NCI-H128 (cell line): ENCODE measurements around the gene CD84.
"Not testable (repeated sequence)": the region's sequence is repeated elsewhere in the genome, so short reads cannot be mapped to it uniquely, and the experiment has no call there.

Experiments
- DNase-seq: peaks from one replicate; lab custom pipeline; 2025; ENCODE audit not compliant: unreplicated experiment; lab: John Stamatoyannopoulos, UW

CD84 gene

DNA sequence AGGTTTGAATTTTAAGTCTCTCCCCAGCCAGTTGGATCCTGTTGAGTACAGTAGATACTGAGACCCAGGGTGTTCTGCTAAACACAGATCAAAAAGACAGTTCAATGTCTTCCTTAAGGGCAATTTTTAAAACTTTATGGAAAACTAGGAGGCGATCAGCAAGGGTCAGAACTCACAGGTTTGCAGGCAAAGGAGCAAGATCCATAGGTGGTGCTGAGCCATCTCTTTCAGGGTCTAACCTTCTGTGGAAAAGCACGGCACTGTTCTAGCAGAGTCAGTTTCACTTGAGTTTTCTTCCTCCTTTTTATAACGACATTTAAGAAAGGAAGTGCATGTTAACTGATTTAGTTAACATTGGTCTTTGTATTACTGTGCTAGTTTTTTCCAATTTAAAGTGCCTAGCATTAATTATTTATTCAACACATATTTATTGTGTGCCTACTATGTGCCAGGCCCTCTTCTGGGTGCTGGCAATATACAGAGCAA is at the start of gene CD84:
Gene CD84, minus strand, starts transcription at position 281 of the 486 bp plus-strand sequence. Its CDS starts 59 bp downstream, at position 222.
- DNase-seq = no peak

GRCh38 chr1:160628799-160629263 is 49.5 kb upstream of the CD84 start:
- DNase-seq = no peak

DNA sequence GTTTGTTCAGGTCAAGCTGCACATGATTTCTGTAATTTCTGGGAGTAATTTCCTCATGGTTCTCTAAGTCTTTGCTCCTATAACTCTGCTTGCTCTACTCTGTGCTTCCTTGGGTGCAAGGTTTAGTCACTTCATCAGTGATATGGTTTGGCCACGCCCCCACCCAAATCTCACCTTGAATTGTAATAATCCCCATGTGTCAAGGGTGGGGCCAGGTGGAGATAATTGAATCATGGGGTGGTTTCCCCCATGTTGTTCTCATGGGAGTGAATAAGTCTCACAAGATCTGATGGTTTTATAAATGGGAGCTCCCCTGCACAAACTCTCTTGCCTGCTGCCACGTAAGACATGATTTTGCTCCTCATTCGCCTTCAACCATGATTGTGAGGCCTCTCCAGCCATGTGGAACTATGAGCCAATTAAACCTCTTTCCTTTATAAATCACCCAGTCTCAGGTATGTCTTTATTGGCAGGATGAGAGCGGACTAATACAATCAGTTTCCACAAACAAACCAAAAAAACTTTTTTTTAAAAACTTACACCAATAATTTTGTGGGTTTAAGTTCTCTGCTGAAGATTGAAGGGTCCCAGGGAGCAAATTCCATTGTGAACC is 48.5 kb upstream of the CD84 start:
- not testable (repeated sequence) for DNase-seq

- DNase-seq = no peak
Measured at GRCh38 chr1:160626509-160627342, 47.4 kb upstream of the CD84 start.

GRCh38 chr1:160625725-160626498 is 46.6 kb upstream of the CD84 start:
- no peak for DNase-seq

- no peak for DNase-seq
Measured at GRCh38 chr1:160625321-160625720, 46.0 kb upstream of the CD84 start.

DNA sequence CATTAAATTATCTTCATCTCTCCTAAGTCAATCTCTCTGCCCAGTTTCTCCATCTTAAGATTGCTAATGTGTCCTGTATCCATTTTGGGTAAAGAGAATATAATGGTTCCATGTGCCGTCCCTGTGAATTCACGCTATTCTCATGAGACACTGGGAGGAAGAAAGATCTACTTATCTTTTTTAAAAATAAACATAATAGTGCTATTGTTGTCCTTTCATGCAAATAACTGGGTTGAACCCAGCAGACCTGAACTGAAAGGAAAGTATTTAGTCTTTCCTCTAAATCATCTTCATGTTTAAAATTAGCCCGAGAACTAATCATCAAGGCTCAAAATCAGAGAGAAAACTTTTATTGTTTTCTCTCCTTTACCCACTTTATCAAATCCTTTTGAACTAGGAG is 45.2 kb upstream of the CD84 start:
- DNase-seq = no peak

- DNase-seq = no peak
Measured at GRCh38 chr1:160623862-160624261, 44.6 kb upstream of the CD84 start.

DNA sequence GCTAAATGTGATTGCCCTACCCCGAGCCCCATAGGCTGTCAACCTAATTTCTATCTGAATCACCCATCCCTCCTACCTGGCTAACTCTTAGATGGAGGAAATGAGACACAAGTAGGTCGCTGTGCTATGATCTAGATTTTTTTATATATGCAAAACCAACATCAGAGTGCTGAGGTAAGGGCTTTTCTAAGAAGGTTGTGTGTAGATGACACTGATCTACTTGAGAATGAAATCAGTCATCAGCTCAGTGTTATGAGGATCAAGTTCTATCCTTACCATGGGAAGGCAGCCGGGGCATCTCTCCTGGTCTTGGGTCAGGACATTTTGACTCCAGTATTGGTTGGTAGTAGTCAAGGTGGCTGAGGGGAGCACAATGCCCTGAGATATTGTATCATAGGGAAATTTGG is 43.9 kb upstream of the CD84 start:
- no peak for DNase-seq

- no peak for DNase-seq
Measured at GRCh38 chr1:160622501-160623226, 43.4 kb upstream of the CD84 start.

DNA sequence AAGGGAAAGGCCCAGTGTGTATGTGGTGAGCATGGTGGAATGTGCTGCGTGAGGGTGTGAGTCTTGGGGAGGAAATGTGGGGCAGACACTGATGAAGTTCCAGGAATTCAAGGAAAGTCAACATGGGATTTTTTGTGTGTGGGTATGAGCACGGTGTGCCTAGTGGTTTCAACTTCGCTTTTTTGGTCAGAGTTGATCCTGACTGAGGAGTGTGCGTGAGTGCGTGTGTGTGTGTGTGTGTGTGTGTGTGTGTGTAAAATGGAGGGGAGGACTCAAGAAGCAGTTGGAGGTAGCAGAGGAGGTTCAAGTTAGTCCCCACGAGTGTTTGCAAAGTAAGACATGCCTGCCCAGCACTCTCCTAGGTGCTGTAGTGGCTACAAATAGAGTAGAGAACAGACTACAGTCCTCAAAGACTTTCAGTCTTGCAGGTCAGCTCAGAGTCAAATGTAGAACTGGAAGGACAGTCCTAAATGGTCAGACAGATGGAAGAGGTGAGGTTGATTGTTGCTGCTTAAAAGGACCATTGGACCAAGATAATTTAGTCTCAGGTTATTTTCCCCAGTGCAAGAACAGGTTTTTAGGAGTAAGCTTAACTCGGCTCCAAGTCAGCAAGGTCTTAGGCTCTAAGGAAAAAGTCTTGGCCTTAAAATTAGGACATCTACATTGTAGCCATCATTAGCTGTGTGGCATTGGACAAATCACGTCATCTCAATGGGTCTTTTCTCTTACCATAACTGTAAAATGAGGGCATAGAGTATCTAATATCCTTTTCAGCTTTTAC is 42.5 kb upstream of the CD84 start:
- DNase-seq = no peak

GRCh38 chr1:160620942-160621632 is 41.8 kb upstream of the CD84 start:
- no peak for DNase-seq

GRCh38 chr1:160619742-160620277 is 40.5 kb upstream of the CD84 start:
- DNase-seq = no peak

- DNase-seq = no peak
Measured at GRCh38 chr1:160618763-160619274, 39.5 kb upstream of the CD84 start.

GRCh38 chr1:160618327-160618726 is 39.0 kb upstream of the CD84 start:
- DNase-seq = no peak

GRCh38 chr1:160615660-160616059 is 36.4 kb upstream of the CD84 start:
- DNase-seq = no peak

DNA sequence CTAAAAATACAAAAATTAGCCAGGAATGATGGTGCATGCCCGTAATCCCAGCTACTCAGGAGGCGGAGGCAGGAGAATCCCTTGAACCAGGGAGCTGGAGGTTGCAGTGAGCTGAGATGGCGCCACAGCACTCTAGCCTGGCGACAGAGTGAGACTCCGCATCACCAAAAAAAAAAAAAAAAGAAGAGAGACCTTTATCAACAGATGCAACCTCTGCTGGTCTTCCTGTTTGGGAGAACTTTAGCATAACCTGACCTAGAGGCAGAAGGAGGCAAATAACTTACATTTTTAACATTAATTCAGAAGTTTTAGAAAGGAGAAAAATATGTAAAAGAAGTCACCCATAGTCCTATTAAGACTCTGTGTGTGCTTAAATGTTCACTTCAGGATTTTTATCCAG is 35.1 kb upstream of the CD84 start:
- no peak for DNase-seq

GRCh38 chr1:160612613-160613218 is 33.4 kb upstream of the CD84 start:
- DNase-seq = no peak
